Spinal cord (tissue), 10 donors: ENCODE measurements around the gene ADAM12. TPM values are rescaled to one million over a fixed set of nuclear protein-coding genes. Genes with fewer than 3 reads are reported as not detected.
"Not testable (repeated sequence)": the region's sequence is repeated elsewhere in the genome, so short reads cannot be mapped to it uniquely, and the experiment has no call there.

Experiments
- DNase-seq, 6 donors: peaks; one replicate each; pipeline versions ENCODE4 v3.0.0 to v3.0.0-alpha.2; 2013 to 2015; ENCODE audit warnings: low spot score in 6 of 6, low read depth in 4 of 6
- H3K27ac ChIP-seq: one replicate; pipeline ENCODE4 v1.5.1; 2013; ENCODE audit warnings: low read depth, low read length, control low read depth
- H3K27me3 ChIP-seq: one replicate; pipeline ENCODE4 v1.6.1; 2013; ENCODE audit warnings: low read length; ENCODE audit not compliant: control insufficient read depth, insufficient read depth
- H3K36me3 ChIP-seq: one replicate; pipeline ENCODE4 v1.6.1; 2013; ENCODE audit warnings: low read length; ENCODE audit not compliant: control insufficient read depth, insufficient read depth
- H3K4me1 ChIP-seq: one replicate; pipeline ENCODE4 v1.6.1; 2013; ENCODE audit warnings: low read length; ENCODE audit not compliant: control insufficient read depth, insufficient read depth
- H3K4me3 ChIP-seq: one replicate; pipeline ENCODE4 v1.5.1; 2013; ENCODE audit warnings: low read depth, low read length, control low read depth
- H3K9me3 ChIP-seq: one replicate; pipeline ENCODE4 v1.6.1; 2013; ENCODE audit warnings: low read length; ENCODE audit not compliant: control insufficient read depth, insufficient read depth
- WGBS: methylation state at CpG from one replicate; pipeline ENCODE4 v1.1.5; 2013; ENCODE audit warnings: missing lambda C conversion rate; ENCODE audit not compliant: insufficient coverage; 5-methylcytosine and 5-hydroxymethylcytosine counted together
- polyA plus RNA-seq, 2 donors: library from polyadenylated mRNA; unstranded; fragments of 120-200 nt; gene quantifications; one replicate each; pipeline ENCODE4 v1.2.1, GENCODE V29; 2013; ENCODE audit not compliant: insufficient read length in 2 of 2
- total RNA-seq, 2 donors: library from RNA; depleted of rRNA in 1 of 2; stranded (reverse); fragments of 120-200 nt in 1 of 2; fragments of >200 nt in 1 of 2; gene quantifications; one replicate each; pipeline versions ENCODE4 v1.2.3 to v1.2.4, GENCODE V29; 2013 to 2014
- donor health status: healthy.

The ADAM12 gene
- total and polyA plus RNA-seq, 4 donors = 9.8 to 81.5 (median 23.6) TPM

GRCh38 chr10:126181626-126182025 lies 206.7 kb downstream of the ADAM12 start:
- Histone ChIP-seq H3K27ac (no peak overlapping the region), H3K4me3 (no peak overlapping the region), H3K36me3 (no peaks in the 10 kb centered on the region), H3K27me3 (no peaks in the 10 kb centered on the region), H3K9me3 (no peaks in the 10 kb centered on the region), H3K4me1 (peaks cover 3% of the 10 kb centered on the region)
- 70% methylated on average over 5 of the region's 6 CpGs for WGBS
- DNase-seq = no peak

- H3K4me1 ChIP-seq = peaks cover 9% of the 10 kb centered on the region
- no peaks in the 10 kb centered on the region for H3K9me3 ChIP-seq
- no peak for DNase-seq
- H3K27me3 ChIP-seq = no peaks in the 10 kb centered on the region
- WGBS = 96% methylated on average over 5 of the region's 7 CpGs
- no peak overlapping the region for H3K27ac ChIP-seq
- no peak overlapping the region for H3K4me3 ChIP-seq
- no peaks in the 10 kb centered on the region for H3K36me3 ChIP-seq
These were observed 208.6 kb downstream of the ADAM12 start for GRCh38 chr10:126179637-126180036.

GRCh38 chr10:126177417-126178030 lies 210.8 kb downstream of the ADAM12 start:
- H3K27ac ChIP-seq = no peak overlapping the region
- no CpG with 5 or more reads among the region's 7 CpGs for WGBS
- H3K9me3 ChIP-seq = no peaks in the 10 kb centered on the region
- H3K4me3 ChIP-seq = no peak overlapping the region
- H3K27me3 ChIP-seq = no peaks in the 10 kb centered on the region
- no peaks in the 10 kb centered on the region for H3K36me3 ChIP-seq
- H3K4me1 ChIP-seq = peaks cover 9% of the 10 kb centered on the region
- DNase-seq = peak in 3 of 6 donors; percentile 17 to 76 (median 70)

GRCh38 chr10:126175641-126176262 lies 212.5 kb downstream of the ADAM12 start:
- peak overlapping the region; percentile 59 for H3K27ac ChIP-seq

GRCh38 chr10:126172755-126173154 lies 215.5 kb downstream of the ADAM12 start:
- not testable (repeated sequence) for H3K36me3 ChIP-seq, H3K27ac ChIP-seq, H3K9me3 ChIP-seq, H3K4me3 ChIP-seq, DNase-seq, H3K27me3 ChIP-seq
- H3K4me1 ChIP-seq = peaks cover 14% of the 10 kb centered on the region
- WGBS = no CpG with 5 or more reads among the region's 1 CpG

More at GRCh38 chr10:126175641-126176262, 212.5 kb downstream of the ADAM12 start:
- WGBS = 45% methylated on average over 13 of the region's 14 CpGs
- DNase-seq = peak in 1 of 6 donors; percentile 71
- Histone ChIP-seq H3K27me3 (no peaks in the 10 kb centered on the region), H3K4me1 (peaks cover 6% of the 10 kb centered on the region), H3K4me3 (no peak overlapping the region), H3K36me3 (no peaks in the 10 kb centered on the region), H3K9me3 (no peaks in the 10 kb centered on the region)

- no peaks in the 10 kb centered on the region for H3K9me3 ChIP-seq
- H3K4me3 ChIP-seq = no peak overlapping the region
- peak in 1 of 6 donors; percentile 39 for DNase-seq
- no peaks in the 10 kb centered on the region for H3K27me3 ChIP-seq
- H3K4me1 ChIP-seq = peaks cover 14% of the 10 kb centered on the region
- WGBS = 94% methylated on average over 3 of the region's 5 CpGs
- H3K27ac ChIP-seq = peak overlapping the region; percentile 1
- no peaks in the 10 kb centered on the region for H3K36me3 ChIP-seq
These were observed 216.7 kb downstream of the ADAM12 start for GRCh38 chr10:126171555-126171954.

GRCh38 chr10:126170776-126171175 lies 217.5 kb downstream of the ADAM12 start:
- no peaks in the 10 kb centered on the region for H3K9me3 ChIP-seq
- no peak for DNase-seq
- no peak overlapping the region for H3K4me3 ChIP-seq
- H3K36me3 ChIP-seq = no peaks in the 10 kb centered on the region
- no peaks in the 10 kb centered on the region for H3K27me3 ChIP-seq
- peak overlapping the region; percentile 1 for H3K27ac ChIP-seq
- peaks cover 11% of the 10 kb centered on the region for H3K4me1 ChIP-seq
- 13% methylated on average over 2 of the region's 2 CpGs for WGBS

GRCh38 chr10:126170371-126170770 lies 217.9 kb downstream of the ADAM12 start:
- peak overlapping the region; percentile 40 for H3K27ac ChIP-seq
- peak in 1 of 6 donors; percentile 25 for DNase-seq
- H3K27me3 ChIP-seq = no peaks in the 10 kb centered on the region
- WGBS = 50% methylated on average over 1 of the region's 4 CpGs
- H3K9me3 ChIP-seq = no peaks in the 10 kb centered on the region
- no peaks in the 10 kb centered on the region for H3K36me3 ChIP-seq
- peaks cover 8% of the 10 kb centered on the region for H3K4me1 ChIP-seq
- H3K4me3 ChIP-seq = no peak overlapping the region

- DNase-seq = peak in 2 of 6 donors; percentile 41 to 71
- Histone ChIP-seq H3K36me3 (no peaks in the 10 kb centered on the region), H3K4me3 (no peak overlapping the region), H3K4me1 (peaks cover 8% of the 10 kb centered on the region), H3K9me3 (no peaks in the 10 kb centered on the region), H3K27ac (peak overlapping the region; percentile 40), H3K27me3 (no peaks in the 10 kb centered on the region)
- WGBS = 23% methylated on average over 4 of the region's 7 CpGs
These were observed 218.4 kb downstream of the ADAM12 start for GRCh38 chr10:126169899-126170298.

GRCh38 chr10:126166797-126167196 lies 221.5 kb downstream of the ADAM12 start:
- Histone ChIP-seq H3K4me3 (no peak overlapping the region), H3K36me3 (no peaks in the 10 kb centered on the region), H3K9me3 (no peaks in the 10 kb centered on the region), H3K4me1 (peaks cover 8% of the 10 kb centered on the region), H3K27me3 (no peaks in the 10 kb centered on the region), H3K27ac (no peak overlapping the region)
- WGBS = 57% methylated on average over 2 of the region's 7 CpGs
- DNase-seq = no peak
